Measurements from ENCODE around the gene GALNT5.
"Not testable (repeated sequence)": the region's sequence is repeated elsewhere in the genome, so short reads cannot be mapped to it uniquely, and the experiment has no call there.

GALNT5 gene

GRCh38 chr2:157327621-157328500, 70.4 kb downstream of the GALNT5 start:
- peak; percentile 56 for DNase-seq

GRCh38 chr2:157329524-157329923, 72.0 kb downstream of the GALNT5 start:
- peak; percentile 66 for DNase-seq

- no peak for DNase-seq
These were observed 76.0 kb downstream of the GALNT5 start for GRCh38 chr2:157333304-157334047.

- no peak for DNase-seq
These were observed 76.8 kb downstream of the GALNT5 start for GRCh38 chr2:157334335-157334734.

GRCh38 chr2:157334797-157335196, 77.3 kb downstream of the GALNT5 start:
- no peak for DNase-seq

GRCh38 chr2:157336137-157337010, 78.9 kb downstream of the GALNT5 start:
- peak; percentile 28 for DNase-seq

DNA sequence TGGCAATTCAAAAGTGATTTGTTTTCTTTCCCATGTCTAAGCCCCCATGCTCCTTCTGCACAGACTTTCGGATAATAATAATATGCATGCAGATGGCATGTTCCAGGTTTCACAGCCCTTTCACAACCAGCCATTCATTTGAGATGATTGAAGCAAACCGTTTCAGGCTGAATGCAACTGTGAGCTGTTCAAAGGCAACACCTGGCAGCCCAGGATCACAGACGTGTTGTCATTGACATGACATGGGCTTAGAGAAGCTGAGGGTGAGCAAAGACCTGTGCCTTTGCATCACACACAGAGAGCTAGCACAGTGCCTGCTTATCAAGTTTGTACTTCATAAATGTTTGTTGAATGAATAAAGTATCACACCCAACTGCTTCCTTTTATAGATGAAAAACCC, 80.5 kb downstream of the GALNT5 start:
- no peak for DNase-seq

GRCh38 chr2:157339965-157340655, 82.6 kb downstream of the GALNT5 start:
- DNase-seq = peak; percentile 18

- not testable (repeated sequence) for DNase-seq
These were observed 83.9 kb downstream of the GALNT5 start for GRCh38 chr2:157341381-157341780.

DNA sequence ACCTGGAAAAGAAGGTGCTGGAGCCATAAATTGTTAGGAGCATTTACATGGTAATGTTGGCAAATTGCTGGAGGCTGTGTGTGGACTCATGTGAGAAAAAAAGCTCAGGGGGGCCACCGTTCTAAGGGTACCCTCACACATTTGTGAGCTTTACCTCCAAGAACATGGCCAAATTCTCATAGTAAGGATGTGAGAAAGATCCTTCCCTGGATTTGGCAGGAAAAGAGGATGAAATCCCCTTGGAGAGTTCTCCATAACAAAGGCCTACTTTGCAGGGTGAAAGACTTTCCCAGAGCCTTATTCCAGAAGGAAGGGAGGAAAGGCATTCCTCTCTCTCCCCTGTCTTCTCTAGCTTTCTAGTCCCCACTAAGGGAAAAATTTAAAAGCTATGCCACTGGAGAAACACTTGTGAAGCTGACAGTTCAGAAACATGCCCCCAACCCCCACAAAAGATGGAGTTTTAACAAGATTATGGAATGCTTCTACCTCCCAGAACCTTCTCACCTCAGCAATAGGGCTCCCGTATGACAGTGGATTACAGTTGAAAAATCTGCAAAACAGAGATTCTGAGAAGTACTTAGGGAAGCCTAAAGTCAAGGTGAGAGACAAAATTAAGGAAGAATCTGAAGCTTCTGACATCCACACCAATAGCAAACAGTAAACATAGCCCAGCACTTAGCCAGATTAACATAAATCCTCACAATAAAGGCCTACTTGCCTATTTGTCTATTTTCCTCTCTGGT, 88.3 kb downstream of the GALNT5 start:
- DNase-seq = no peak

GRCh38 chr2:157348291-157348921, 90.9 kb downstream of the GALNT5 start:
- DNase-seq = no peak

GRCh38 chr2:157349949-157350515, 92.5 kb downstream of the GALNT5 start:
- no peak for DNase-seq

- DNase-seq = no peak
These were observed 98.1 kb downstream of the GALNT5 start for GRCh38 chr2:157355618-157356017.

DNA sequence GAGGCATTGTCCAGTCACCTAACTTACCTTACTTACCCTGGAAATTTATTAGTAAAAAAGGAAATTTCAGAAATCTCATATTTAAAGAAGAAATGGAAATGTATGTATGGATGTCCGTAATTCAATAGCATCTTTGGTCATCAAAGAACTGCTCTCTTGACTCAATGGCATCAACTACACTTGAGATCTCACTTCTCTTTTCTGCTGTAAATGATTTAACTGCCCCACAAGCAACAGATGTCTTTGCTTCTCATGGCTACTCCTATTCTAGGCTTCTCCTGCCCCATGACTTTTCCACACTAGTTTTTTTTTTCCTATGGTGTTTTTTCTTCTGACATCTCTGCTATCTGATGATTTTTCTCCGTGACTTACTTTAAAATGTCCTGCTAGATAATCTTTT, 102.1 kb downstream of the GALNT5 start:
- no peak for DNase-seq

DNA sequence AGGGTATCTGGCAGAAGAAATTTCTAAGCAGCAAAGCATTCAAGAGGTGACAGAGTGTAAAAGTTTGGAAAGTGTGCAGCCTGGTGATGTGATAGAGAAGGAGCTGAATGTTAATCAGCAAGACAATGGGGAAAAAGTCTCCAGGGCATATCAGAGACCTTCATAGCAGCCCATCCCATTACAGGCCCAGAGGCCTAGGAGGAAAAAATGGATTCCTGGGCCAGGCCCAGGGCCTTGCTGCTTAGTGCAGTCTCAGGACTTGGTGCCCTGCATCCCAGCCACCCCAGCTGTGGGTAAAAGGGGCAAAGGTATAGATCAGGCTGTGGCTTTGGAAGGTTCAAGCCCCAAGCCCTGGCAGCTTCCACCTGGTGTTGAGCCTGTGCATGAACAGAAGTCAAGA, 104.0 kb downstream of the GALNT5 start:
- no peak for DNase-seq

GRCh38 chr2:157362627-157363026, 105.1 kb downstream of the GALNT5 start:
- DNase-seq = no peak

DNA sequence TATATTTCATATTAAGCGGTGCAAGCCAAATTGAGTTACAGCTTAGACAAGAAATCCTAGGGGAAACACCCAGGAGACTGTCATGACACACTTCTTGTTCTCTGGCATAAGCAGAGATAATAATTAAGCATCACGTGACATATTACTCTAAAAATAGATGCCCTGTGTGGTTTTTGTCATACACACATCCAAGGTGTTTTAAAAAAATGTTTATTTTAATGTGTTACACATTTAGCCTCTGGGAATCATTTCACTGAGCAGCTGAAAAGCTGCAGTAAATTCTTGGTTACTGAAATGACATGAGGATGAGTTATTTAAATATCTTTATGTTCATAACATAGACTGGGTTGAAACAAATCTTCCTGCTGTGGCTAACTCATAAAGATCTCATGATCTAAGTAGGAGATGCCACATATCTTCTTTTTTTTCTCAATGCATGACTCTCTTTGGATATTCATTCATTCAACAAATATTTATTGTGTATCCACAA, 106.2 kb downstream of the GALNT5 start:
- no peak for DNase-seq

Measured in NCI-H748 treated with DMSO at 0.1 percent for 48 hours (cell line).